Fibroblast of the conjunctiva (primary cell): ENCODE results near the gene MID1.

Experiments used
- DNase-seq: peaks from one replicate; pipeline ENCODE4 v3.0.0-alpha.2; 2010; ENCODE audit warnings: low read depth

The MID1 gene

GRCh38 chrX:10620121-10620699 is at the start of gene MID1:
Gene MID1 (minus strand): TSS chrX:10620585. CDS start chrX:10567547, 53,038 bp downstream.
- peak; percentile 67 for DNase-seq

GRCh38 chrX:10667143-10667542 is 46.8 kb upstream of the MID1 start:
- no peak for DNase-seq

GRCh38 chrX:10666102-10666501 is 45.7 kb upstream of the MID1 start:
- no peak for DNase-seq

- no peak for DNase-seq
Measured at GRCh38 chrX:10665681-10666080, 45.3 kb upstream of the MID1 start.

GRCh38 chrX:10660171-10660570 is 39.8 kb upstream of the MID1 start:
- no peak for DNase-seq

- DNase-seq, result no peak
Measured at GRCh38 chrX:10656214-10656613, 35.8 kb upstream of the MID1 start.

GRCh38 chrX:10654960-10655359 is 34.6 kb upstream of the MID1 start:
- DNase-seq, result no peak

- DNase-seq, result no peak
Measured at GRCh38 chrX:10653302-10653701, 32.9 kb upstream of the MID1 start.

GRCh38 chrX:10649265-10649664 is 28.9 kb upstream of the MID1 start:
- peak; percentile 8 for DNase-seq

- no peak for DNase-seq
Measured at GRCh38 chrX:10648614-10649013, 28.2 kb upstream of the MID1 start.

- DNase-seq, result no peak
Measured at GRCh38 chrX:10636851-10637250, 16.5 kb upstream of the MID1 start.

- no peak for DNase-seq
Measured at GRCh38 chrX:10636337-10636736, 16.0 kb upstream of the MID1 start.

- peak; percentile 67 for DNase-seq
Measured at GRCh38 chrX:10634392-10635161, 14.2 kb upstream of the MID1 start.

- DNase-seq, result peak; percentile 68
Measured at GRCh38 chrX:10633722-10634121, 13.3 kb upstream of the MID1 start.

GRCh38 chrX:10631416-10632145 is 11.2 kb upstream of the MID1 start:
- DNase-seq, result no peak

- no peak for DNase-seq
Measured at GRCh38 chrX:10630320-10630719, 9.9 kb upstream of the MID1 start.

GRCh38 chrX:10629905-10630304 is 9.5 kb upstream of the MID1 start:
- DNase-seq, result no peak

- DNase-seq, result no peak
Measured at GRCh38 chrX:10628906-10629305, 8.5 kb upstream of the MID1 start.

- DNase-seq, result no peak
Measured at GRCh38 chrX:10622197-10622596, 1.8 kb upstream of the MID1 start.

GRCh38 chrX:10619425-10620046 is 849 bp downstream of the MID1 start:
- DNase-seq, result no peak

- no peak for DNase-seq
Measured at GRCh38 chrX:10618961-10619360, 1.4 kb downstream of the MID1 start.

GRCh38 chrX:10617999-10618351 is 2.4 kb downstream of the MID1 start:
- no peak for DNase-seq
